OCI-LY3 (cell line): ENCODE data around the gene RSBN1.

Source experiments
- CTCF ChIP-seq: fragments of 200-600, 300-600 bp; sonication (generic); IDR thresholded peaks from 2 replicates; pipeline ENCODE4 v1.5.1; 2014; ENCODE audit warnings: antibody characterized with exemption, low read length, low read depth
- EZH2phosphoT487 ChIP-seq: fragments of 200-600 bp; shearing (Covaris generic); IDR thresholded peaks from 2 replicates; pipeline ENCODE4 v1.6.1; 2018; ENCODE audit warnings: antibody characterized with exemption, mixed run types, low read depth

- TF ChIP-seq EZH2phosphoT487 (no peak), CTCF (no peak)
These were observed 53.5 kb downstream of the RSBN1 start for GRCh38 chr1:113758631-113759332.
